Activated CD4-positive, CD25-positive, alpha-beta regulatory T cell treated with anti-CD3 and anti-CD28 coated beads, Interleukin-2, amount 50 U/mL, for 16 hours (primary cell): ENCODE measurements around the gene TMEM218.
"Not testable (repeated sequence)": the region's sequence is repeated elsewhere in the genome, so short reads cannot be mapped to it uniquely, and the experiment has no call there.

Source experiments
- DNase-seq: peaks from one replicate; pipeline ENCODE4 v3.0.0-alpha.2; 2020; ENCODE audit warnings: low read depth, low spot score

TMEM218 gene

DNA sequence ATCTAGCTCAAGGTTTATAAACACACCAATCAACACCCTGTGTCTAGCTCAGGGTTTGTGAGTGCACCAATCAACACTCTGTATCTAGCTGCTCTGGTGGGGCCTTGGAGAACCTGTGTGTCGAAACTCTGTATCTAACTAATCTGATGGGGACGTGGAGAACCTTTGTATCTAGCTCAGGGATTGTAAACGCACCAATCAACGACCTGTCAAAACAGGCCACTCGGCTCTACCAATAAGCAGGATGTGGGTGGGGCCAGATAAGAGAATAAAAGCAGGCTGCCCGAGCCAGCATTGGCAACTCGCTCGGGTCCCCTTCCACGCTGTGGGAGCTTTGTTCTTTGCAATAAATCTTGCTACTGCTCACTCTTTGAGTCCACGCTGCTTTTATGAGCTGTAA is 21.3 kb downstream of the TMEM218 start:
- DNase-seq: not testable (repeated sequence)

- not testable (repeated sequence) for DNase-seq
Measured at GRCh38 chr11:125089481-125089880, 21.9 kb downstream of the TMEM218 start.

DNA sequence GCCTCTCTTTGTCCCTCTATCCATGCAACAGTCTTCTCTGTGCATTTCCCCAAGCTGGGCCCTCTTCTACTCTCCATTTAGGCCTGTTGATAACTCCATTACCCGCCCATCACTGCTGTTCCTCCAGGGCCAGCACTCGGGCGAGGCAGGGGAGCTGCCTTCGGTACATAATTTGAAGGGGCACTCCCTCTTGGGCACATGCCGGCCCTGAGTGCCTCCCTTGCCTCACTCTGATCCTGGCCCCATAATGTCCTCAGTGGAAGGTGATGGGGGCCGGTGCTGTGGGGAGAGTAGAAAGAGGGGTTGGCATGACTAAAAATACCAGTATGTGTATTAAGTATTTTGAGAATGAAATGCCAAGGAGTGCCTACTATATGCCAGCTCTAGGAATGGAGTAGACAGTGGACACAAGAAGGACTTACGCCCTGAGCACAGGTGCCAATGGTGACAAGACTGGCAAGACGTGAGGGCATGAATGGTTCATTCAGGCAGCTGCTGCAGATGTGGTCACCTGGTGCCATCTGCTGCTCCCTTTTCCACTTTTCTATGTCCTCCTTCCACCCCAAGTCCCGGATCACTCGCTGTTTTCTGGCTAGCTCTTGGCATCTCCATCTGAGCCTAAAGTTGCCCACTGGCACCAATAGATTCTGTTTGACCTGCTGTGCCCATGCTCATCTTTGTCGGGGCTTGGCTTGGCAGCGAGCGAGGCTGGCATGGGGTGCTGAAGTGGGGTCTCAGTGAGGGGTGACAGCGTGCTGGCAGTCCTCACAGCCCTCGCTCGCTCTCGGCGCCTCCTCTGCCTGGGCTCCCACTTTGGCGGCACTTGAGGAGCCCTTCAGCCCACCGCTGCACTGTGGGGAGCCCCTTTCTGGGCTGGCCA is 22.6 kb downstream of the TMEM218 start:
- no peak for DNase-seq

GRCh38 chr11:125088123-125088522 is 23.3 kb downstream of the TMEM218 start:
- no peak for DNase-seq

GRCh38 chr11:125086633-125087296 is 24.7 kb downstream of the TMEM218 start:
- DNase-seq: no peak

GRCh38 chr11:125085301-125086081 is 25.9 kb downstream of the TMEM218 start:
- no peak for DNase-seq

DNA sequence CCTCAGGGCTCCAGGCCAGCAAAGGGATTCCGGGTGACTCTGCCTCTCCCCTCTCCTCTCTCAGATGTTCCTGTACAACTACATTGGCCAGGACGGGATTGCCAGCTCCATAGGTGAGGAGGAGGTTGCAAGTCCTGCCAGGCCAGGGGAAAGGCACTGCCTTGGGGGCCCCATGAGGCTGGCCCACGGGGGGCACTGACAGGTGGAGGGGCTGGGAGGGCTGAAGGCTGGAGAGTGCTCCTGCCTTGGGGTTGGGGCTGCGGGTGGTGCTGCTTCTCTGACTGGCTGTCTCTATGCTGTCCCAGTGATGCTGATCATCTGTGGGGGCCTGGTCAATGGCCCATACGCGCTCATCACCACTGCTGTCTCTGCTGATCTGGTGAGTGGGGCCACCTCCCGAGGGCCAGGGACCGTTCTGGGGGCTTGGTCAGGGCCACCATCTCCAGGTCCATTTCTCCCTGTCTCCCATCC is 26.6 kb downstream of the TMEM218 start:
- no peak for DNase-seq

DNA sequence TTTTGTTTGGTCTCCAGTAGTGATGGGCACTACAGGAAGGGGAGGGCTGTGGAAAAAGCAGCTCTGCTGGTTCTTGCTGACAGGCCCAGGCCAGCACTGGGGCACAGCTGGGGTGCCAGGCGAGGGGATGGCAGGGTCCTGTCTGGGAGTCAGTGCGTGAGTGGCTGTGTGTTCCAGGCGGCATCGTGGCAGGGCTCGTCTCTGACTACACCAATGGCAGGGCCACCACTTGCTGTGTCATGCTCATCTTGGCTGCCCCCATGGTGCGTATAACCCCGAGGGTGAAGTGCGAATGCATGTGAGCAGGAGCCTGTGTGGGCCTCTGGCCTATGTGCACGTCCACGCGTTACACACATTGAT is 27.4 kb downstream of the TMEM218 start:
- DNase-seq: no peak

DNA sequence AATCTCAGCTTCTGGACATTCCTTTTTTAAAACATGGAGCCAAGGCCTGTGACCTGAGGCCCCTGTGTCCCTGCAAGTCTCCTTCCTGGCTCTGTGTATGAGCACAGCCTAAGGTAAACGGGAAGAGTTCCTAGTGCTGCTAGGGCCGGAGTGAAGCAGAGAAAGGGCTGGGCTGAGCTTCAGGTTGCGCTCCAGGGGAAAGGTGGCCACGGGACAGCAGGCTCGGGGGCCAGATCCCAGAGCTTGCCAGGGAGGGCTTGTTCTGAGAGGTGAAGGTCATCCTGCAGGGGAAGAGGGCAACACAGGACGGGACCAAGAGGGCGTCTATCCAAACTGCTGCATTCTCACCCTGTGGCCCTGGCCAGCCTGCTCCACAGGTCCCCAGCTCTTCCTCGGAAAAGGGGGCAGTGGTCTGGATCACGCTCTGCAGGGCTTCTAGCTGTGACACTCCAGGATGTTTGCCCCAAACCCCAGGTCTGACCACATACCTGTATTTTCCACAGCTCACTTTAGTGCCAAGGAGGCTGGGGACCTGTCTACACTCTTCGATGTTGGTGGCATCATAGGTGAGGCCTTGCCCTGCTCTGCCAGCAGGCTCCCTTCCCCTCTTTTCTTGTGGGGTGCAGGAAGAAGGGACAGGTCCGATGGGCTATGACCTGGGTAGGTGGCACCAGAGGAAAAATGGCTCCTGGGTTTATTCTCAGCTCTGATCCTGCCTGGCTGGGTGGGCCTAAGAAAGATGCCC is 27.9 kb downstream of the TMEM218 start:
- no peak for DNase-seq

DNA sequence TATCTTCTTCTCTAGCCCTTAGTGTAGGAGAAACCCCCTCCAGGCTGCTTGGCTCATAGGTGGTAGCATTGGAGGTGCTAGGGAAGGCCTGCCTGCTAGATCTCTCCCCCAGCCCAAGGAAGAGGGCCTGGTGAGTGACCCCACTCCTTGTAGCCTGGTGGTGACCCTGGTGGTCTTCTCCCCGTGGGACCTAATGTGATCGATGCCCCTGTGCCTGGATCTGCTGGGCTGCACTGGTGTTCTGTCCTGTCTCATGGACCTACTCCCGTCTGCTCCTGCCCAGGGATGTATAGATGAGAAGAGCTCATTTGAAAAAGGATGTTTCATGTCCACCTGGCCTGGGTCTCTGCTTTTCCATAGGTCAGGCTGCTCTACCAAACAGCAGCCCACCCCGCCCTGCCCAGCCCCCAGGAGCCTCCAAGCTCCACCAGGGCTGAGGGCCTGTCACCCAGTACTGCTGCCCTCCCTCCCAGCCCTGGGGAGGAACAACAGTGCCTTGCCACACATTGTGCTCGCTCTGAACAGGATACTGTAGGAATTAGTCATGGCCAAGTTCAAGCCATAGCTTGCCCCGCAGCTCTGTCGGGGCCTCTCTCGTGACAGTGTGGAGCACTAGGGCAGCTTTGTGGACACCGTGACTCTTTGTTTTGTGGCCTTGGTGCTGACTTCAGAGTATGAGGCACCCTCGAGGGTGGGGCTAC is 28.7 kb downstream of the TMEM218 start:
- no peak for DNase-seq

DNA sequence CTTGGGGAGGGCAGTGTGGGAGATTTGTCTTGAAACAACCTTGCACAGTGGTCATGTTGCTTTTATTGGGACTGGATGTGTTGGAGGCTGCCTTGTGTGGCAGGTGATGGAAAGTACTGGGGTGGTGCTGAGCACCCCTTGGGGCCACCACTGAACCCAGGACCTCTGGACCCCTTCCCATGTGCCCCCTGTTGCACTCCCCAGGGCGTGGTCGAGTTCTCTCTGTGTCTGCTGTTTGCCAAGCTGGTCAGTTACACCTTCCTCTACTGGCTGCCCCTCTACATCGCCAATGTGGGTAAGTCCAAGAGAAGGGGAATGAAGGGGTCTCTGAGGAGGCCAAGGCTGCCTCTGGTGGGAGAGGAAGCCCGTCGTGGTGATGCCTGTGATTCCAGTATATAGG is 29.4 kb downstream of the TMEM218 start:
- no peak for DNase-seq

DNA sequence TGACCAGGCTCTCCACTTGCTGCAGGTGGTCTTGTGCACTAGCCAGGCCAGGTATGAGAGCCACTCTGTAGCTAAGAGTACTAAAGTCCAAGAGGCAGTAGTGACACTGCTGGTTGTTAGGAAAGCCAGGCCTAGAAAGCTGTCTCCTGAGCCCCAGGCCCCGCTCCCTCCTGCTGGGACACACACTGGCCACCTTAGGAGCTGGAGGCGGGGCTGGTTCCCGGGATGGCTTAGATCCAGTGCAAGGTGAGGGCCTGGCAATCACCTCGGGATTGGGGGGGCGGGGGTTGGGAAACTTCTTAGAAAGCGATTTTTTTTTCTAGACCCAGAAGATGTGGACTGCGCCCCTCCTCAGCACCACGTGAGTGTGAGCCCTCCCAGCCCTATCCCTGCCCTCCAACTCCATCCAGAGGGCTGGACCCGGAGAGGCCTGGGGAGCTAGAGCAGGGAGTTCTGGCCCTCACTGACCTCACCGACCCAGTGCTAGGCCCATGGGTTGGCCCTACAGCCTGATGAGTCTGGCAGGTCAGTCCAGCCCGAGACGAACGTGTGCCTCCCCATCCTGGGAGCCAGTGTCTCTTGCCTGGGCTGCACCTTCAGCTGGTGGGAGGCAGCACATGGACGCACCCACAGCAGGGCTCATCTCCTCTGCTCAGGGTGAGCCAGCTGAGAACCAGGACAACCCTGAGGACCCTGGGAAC is 30.2 kb downstream of the TMEM218 start:
- DNase-seq: no peak

- no peak for DNase-seq
Measured at GRCh38 chr11:125080531-125080911, 30.9 kb downstream of the TMEM218 start.

GRCh38 chr11:125079878-125080530 is 31.4 kb downstream of the TMEM218 start:
- no peak for DNase-seq

- DNase-seq: no peak
Measured at GRCh38 chr11:125079151-125079877, 32.1 kb downstream of the TMEM218 start.

- no peak for DNase-seq
Measured at GRCh38 chr11:125078516-125079140, 32.8 kb downstream of the TMEM218 start.

- no peak for DNase-seq
Measured at GRCh38 chr11:125078016-125078415, 33.4 kb downstream of the TMEM218 start.

DNA sequence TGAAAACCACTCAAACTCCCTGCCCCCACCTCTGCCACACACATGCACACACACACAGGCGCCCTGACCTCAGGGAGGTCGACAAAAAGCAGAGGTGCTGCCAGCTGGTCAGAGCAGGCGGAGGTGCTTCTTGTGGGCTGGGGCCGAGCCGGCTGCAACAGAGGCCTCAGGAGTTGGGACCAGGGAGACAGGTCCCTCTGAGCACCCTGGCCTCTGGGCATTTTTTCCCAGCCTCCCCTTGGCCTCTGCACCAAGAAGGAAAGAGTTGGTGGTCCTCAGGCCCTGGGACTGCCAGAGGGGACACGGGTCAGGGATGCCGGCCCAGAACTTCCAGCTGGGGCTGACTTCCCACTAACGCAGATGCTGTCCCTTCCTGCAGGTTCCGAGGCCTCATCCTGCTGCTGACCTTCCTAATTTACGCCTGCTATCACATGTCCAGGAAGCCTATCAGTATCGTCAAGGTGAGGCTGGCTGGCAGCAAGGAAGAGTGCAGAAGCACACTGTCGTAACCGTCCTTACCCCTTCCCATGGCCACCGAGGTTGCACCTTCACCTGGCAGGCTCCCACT is 35.0 kb downstream of the TMEM218 start:
- DNase-seq: no peak
